Neural cell (in vitro differentiated cells): ENCODE measurements around the gene KCNJ10. TPM values are rescaled to one million over a fixed set of nuclear protein-coding genes. Genes with fewer than 3 reads are reported as not detected.

Experiments used
- H2AFZ ChIP-seq: fragments of 200-600, 300-800 bp; sonication (generic), shearing (Covaris generic); 2 replicates; pipeline ENCODE4 v1.6.0; 2014; ENCODE audit warnings: low read depth, mild to moderate bottlenecking, antibody characterized with exemption, low read length, moderate library complexity
- H3F3A ChIP-seq: fragments of 200-600 bp; shearing (Covaris generic); 2 replicates; pipeline ENCODE4 v1.6.1; 2016; ENCODE audit warnings: mild to moderate bottlenecking, moderate library complexity, mixed read lengths, antibody characterized with exemption, low read length; ENCODE audit not compliant: insufficient read depth, poor library complexity, severe bottlenecking
- H3K27ac ChIP-seq: fragments of 200-600, 300-800 bp; sonication (generic), shearing (Covaris generic); 2 replicates; pipeline ENCODE4 v1.5.1; 2014; ENCODE audit warnings: mild to moderate bottlenecking, low read length, moderate library complexity
- H3K27me3 ChIP-seq: fragments of 300-800, 200-600 bp; sonication (generic), shearing (Covaris generic); 2 replicates; pipeline ENCODE4 v1.6.0; 2014; ENCODE audit warnings: mild to moderate bottlenecking, low read depth, low read length, moderate library complexity; ENCODE audit not compliant: insufficient read depth
- H3K36me3 ChIP-seq: fragments of 300-800, 200-600 bp; sonication (generic), shearing (Covaris generic); 2 replicates; pipeline ENCODE4 v1.5.1; 2014; ENCODE audit warnings: mild to moderate bottlenecking, antibody characterized with exemption, low read length, moderate library complexity; ENCODE audit not compliant: insufficient read depth
- H3K4me2 ChIP-seq: fragments of 300-800, 200-600 bp; sonication (generic), shearing (Covaris generic); 2 replicates; pipeline ENCODE4 v1.6.0; 2014; ENCODE audit warnings: mild to moderate bottlenecking, low read length
- H3K4me3 ChIP-seq: fragments of 300-800, 200-600 bp; sonication (generic), shearing (Covaris generic); 2 replicates; pipeline ENCODE4 v1.5.1; 2014; ENCODE audit warnings: mild to moderate bottlenecking, low read length, moderate library complexity
- H3K79me2 ChIP-seq: fragments of 200-600 bp; shearing (Covaris generic); replicated peaks from 2 replicates; pipeline ENCODE4 v1.6.0; 2014; ENCODE audit warnings: mild to moderate bottlenecking, low read length, moderate library complexity; ENCODE audit not compliant: insufficient read depth
- H3K9ac ChIP-seq: fragments of 300-800, 200-600 bp; sonication (generic), shearing (Covaris generic); 2 replicates; pipeline ENCODE4 v1.6.1; 2016; ENCODE audit warnings: mild to moderate bottlenecking, low read length, mixed read lengths
- H3K9me2 ChIP-seq: fragments of 200-600 bp; shearing (Covaris generic); 2 replicates; pipeline ENCODE4 v1.6.1; 2016; ENCODE audit warnings: mild to moderate bottlenecking, low read length, mixed read lengths; ENCODE audit not compliant: insufficient read depth
- H3K9me3 ChIP-seq: fragments of 200-600, 300-800 bp; sonication (generic), shearing (Covaris generic); 2 replicates; pipeline ENCODE4 v1.6.1; 2016; ENCODE audit warnings: mild to moderate bottlenecking, mixed run types, low read length, moderate library complexity, mixed read lengths
- H4K20me1 ChIP-seq: fragments of 200-600 bp; shearing (Covaris generic); 2 replicates; pipeline ENCODE4 v1.6.1; 2016; ENCODE audit warnings: mild to moderate bottlenecking, mixed run types; ENCODE audit not compliant: insufficient read depth
- EP300 ChIP-seq: fragments of 450-650 bp; conservative IDR thresholded peaks from 2 replicates; pipeline ENCODE4 v1.6.1; 2014; ENCODE audit warnings: antibody characterized with exemption, mild to moderate bottlenecking, moderate library complexity; ENCODE audit not compliant: poor library complexity, severe bottlenecking
- EZH2 ChIP-seq: fragments of 200-600, 300-800 bp; shearing (Covaris generic), sonication (generic); IDR thresholded peaks from 2 replicates; pipeline ENCODE4 v1.6.1; 2014; ENCODE audit warnings: antibody characterized with exemption, low read length, borderline replicate concordance, mild to moderate bottlenecking; ENCODE audit not compliant: insufficient read depth, poor library complexity, severe bottlenecking
- MXI1 ChIP-seq: fragments of 450-650 bp; conservative IDR thresholded peaks from 2 replicates; pipeline ENCODE4 v1.6.1; 2014; ENCODE audit warnings: antibody characterized with exemption, mild to moderate bottlenecking; ENCODE audit not compliant: poor library complexity, severe bottlenecking
- POLR2AphosphoS5 ChIP-seq: IDR thresholded peaks from 2 replicates; pipeline ENCODE4 v1.6.1; 2012
- RAD21 ChIP-seq: fragments of 450-650 bp; conservative IDR thresholded peaks from 2 replicates; pipeline ENCODE4 v1.6.1; 2014; ENCODE audit warnings: antibody characterized with exemption, mild to moderate bottlenecking, moderate library complexity
- SMC3 ChIP-seq: fragments of 450-650 bp; conservative IDR thresholded peaks from 2 replicates; pipeline ENCODE4 v1.6.1; 2014; ENCODE audit warnings: antibody characterized with exemption, mild to moderate bottlenecking, moderate library complexity; ENCODE audit not compliant: poor library complexity
- TAF1 ChIP-seq: IDR thresholded peaks from 2 replicates; pipeline ENCODE4 v1.6.1; 2012; ENCODE audit warnings: low read depth
- polyA plus RNA-seq: library from polyadenylated mRNA; depleted of rRNA; stranded (reverse); fragments of >200 nt; gene quantifications from 2 replicates; pipeline ENCODE4 v1.2.3, GENCODE V29; 2014
- TF ChIP-seq, protein P1 (sequence below): IDR thresholded peaks from 2 replicates; pipeline ENCODE4 v1.6.1; 2012; ENCODE audit warnings: borderline replicate concordance
- TF ChIP-seq, protein P2 (sequence below): fragments of 450-650 bp; IDR thresholded peaks from 2 replicates; pipeline ENCODE4 v1.5.1; 2014; ENCODE audit warnings: antibody characterized with exemption, mild to moderate bottlenecking, moderate library complexity; ENCODE audit not compliant: poor library complexity, severe bottlenecking

KCNJ10 gene
- polyA plus RNA-seq, 1 donor from 2014 or later: not detected

DNA sequence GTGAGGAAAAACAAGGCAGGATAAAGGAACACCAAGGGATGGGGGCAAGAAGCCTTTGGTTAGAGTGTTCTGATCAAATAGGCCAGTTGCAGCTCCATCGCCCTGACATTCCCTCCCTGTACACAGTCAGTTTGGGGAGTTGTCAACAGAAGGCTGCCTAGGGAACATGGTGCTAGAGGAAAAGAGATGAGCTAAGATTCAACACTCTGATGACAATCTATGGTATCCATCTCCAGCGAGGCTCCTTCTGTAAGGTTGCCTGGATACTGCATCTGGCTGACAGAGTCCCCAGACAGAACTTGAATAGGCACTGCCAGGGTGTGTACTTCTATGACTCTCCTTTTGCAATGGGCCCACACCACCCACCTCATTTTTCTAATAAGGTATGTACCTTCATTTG, 104.7 kb downstream of the KCNJ10 start:
- Histone ChIP-seq H2AFZ (no peak overlapping the region), H3F3A (no peaks in the 10 kb centered on the region), H3K9ac (no peak overlapping the region), H3K4me3 (no peak overlapping the region), H3K79me2 (no peaks in the 10 kb centered on the region), H3K27me3 (no peaks in the 10 kb centered on the region), H3K4me2 (no peak overlapping the region), H3K9me2 (no peaks in the 10 kb centered on the region), H3K9me3 (no peaks in the 10 kb centered on the region), H3K36me3 (no peaks in the 10 kb centered on the region), H3K27ac (no peak overlapping the region), H4K20me1 (no peaks in the 10 kb centered on the region)
- TF ChIP-seq EZH2 (no peak), EP300 (no peak), POLR2AphosphoS5 (no peak), MXI1 (no peak), RAD21 (no peak), SMC3 (no peak), TAF1 (no peak)
- TF ChIP-seq, protein P1, sequence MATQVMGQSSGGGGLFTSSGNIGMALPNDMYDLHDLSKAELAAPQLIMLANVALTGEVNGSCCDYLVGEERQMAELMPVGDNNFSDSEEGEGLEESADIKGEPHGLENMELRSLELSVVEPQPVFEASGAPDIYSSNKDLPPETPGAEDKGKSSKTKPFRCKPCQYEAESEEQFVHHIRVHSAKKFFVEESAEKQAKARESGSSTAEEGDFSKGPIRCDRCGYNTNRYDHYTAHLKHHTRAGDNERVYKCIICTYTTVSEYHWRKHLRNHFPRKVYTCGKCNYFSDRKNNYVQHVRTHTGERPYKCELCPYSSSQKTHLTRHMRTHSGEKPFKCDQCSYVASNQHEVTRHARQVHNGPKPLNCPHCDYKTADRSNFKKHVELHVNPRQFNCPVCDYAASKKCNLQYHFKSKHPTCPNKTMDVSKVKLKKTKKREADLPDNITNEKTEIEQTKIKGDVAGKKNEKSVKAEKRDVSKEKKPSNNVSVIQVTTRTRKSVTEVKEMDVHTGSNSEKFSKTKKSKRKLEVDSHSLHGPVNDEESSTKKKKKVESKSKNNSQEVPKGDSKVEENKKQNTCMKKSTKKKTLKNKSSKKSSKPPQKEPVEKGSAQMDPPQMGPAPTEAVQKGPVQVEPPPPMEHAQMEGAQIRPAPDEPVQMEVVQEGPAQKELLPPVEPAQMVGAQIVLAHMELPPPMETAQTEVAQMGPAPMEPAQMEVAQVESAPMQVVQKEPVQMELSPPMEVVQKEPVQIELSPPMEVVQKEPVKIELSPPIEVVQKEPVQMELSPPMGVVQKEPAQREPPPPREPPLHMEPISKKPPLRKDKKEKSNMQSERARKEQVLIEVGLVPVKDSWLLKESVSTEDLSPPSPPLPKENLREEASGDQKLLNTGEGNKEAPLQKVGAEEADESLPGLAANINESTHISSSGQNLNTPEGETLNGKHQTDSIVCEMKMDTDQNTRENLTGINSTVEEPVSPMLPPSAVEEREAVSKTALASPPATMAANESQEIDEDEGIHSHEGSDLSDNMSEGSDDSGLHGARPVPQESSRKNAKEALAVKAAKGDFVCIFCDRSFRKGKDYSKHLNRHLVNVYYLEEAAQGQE: no peak
- TF ChIP-seq, protein P2, sequence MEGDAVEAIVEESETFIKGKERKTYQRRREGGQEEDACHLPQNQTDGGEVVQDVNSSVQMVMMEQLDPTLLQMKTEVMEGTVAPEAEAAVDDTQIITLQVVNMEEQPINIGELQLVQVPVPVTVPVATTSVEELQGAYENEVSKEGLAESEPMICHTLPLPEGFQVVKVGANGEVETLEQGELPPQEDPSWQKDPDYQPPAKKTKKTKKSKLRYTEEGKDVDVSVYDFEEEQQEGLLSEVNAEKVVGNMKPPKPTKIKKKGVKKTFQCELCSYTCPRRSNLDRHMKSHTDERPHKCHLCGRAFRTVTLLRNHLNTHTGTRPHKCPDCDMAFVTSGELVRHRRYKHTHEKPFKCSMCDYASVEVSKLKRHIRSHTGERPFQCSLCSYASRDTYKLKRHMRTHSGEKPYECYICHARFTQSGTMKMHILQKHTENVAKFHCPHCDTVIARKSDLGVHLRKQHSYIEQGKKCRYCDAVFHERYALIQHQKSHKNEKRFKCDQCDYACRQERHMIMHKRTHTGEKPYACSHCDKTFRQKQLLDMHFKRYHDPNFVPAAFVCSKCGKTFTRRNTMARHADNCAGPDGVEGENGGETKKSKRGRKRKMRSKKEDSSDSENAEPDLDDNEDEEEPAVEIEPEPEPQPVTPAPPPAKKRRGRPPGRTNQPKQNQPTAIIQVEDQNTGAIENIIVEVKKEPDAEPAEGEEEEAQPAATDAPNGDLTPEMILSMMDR: no peak

DNA sequence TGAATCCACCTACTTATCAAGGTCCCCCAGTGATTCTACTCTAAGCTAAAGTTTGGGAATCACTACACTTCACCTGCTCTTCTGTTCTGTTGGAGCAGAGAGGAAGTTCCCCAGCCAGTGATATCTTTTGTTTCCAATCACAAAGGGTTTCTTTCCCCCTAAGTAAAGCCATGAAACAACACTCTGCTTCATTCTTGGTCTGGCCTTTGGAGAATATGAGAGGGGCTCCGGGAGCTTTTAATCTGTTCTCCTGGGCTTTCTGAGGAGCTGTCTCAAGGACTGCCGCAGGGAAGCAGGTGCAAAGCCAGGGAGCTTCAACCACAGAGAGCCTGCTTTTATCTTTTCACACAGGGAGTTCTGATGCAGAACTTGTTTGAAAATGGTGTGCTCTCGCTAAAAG, 105.8 kb downstream of the KCNJ10 start:
- H3F3A ChIP-seq: no peaks in the 10 kb centered on the region
- no peak overlapping the region for H3K4me3 ChIP-seq
- H3K79me2 ChIP-seq: no peaks in the 10 kb centered on the region
- H3K27ac ChIP-seq: no peak overlapping the region
- no peaks in the 10 kb centered on the region for H3K9me2 ChIP-seq
- no peak for TF ChIP-seq MXI1
- TF ChIP-seq TAF1: no peak
- no peak for TF ChIP-seq EP300
- TF ChIP-seq POLR2AphosphoS5: no peak
- no peak for TF ChIP-seq EZH2
- TF ChIP-seq, protein P2: no peak
- TF ChIP-seq, protein P1: no peak
- TF ChIP-seq RAD21: no peak
- no peak for TF ChIP-seq SMC3
- no peak overlapping the region for H2AFZ ChIP-seq
- no peaks in the 10 kb centered on the region for H3K9me3 ChIP-seq
- no peak overlapping the region for H3K4me2 ChIP-seq
- H4K20me1 ChIP-seq: no peaks in the 10 kb centered on the region
- no peaks in the 10 kb centered on the region for H3K27me3 ChIP-seq
- H3K36me3 ChIP-seq: no peaks in the 10 kb centered on the region
- no peak overlapping the region for H3K9ac ChIP-seq
